Measurements from ENCODE around the gene TP53RK.

TP53RK gene

DNA sequence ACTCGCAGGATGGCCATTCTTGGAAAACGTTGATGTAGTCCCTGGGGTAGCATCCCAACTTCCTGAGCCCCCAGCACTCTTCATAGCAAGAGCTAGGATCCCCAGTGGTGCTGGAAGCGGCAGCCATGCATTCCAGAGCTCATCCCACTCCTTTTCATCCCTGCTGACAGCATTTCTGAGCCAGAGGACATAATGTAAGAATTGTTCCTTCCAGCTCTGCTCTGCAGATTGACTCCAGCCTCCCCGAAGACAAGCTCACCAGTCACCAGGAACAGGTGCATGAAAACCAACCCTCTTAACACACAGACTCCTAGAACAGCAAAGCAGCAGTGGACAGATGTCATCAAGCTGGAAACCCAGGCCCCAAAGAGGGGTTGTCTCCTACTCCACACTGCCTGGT lies 41.8 kb downstream of the TP53RK start:
- TF ChIP-seq, protein P1, sequence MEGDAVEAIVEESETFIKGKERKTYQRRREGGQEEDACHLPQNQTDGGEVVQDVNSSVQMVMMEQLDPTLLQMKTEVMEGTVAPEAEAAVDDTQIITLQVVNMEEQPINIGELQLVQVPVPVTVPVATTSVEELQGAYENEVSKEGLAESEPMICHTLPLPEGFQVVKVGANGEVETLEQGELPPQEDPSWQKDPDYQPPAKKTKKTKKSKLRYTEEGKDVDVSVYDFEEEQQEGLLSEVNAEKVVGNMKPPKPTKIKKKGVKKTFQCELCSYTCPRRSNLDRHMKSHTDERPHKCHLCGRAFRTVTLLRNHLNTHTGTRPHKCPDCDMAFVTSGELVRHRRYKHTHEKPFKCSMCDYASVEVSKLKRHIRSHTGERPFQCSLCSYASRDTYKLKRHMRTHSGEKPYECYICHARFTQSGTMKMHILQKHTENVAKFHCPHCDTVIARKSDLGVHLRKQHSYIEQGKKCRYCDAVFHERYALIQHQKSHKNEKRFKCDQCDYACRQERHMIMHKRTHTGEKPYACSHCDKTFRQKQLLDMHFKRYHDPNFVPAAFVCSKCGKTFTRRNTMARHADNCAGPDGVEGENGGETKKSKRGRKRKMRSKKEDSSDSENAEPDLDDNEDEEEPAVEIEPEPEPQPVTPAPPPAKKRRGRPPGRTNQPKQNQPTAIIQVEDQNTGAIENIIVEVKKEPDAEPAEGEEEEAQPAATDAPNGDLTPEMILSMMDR (IDR thresholded peaks at IDR 0.05; ENCODE audit: extremely low read depth, missing control alignments): no peak
- no peak for DNase-seq (ENCODE audit: low spot score)

DNA sequence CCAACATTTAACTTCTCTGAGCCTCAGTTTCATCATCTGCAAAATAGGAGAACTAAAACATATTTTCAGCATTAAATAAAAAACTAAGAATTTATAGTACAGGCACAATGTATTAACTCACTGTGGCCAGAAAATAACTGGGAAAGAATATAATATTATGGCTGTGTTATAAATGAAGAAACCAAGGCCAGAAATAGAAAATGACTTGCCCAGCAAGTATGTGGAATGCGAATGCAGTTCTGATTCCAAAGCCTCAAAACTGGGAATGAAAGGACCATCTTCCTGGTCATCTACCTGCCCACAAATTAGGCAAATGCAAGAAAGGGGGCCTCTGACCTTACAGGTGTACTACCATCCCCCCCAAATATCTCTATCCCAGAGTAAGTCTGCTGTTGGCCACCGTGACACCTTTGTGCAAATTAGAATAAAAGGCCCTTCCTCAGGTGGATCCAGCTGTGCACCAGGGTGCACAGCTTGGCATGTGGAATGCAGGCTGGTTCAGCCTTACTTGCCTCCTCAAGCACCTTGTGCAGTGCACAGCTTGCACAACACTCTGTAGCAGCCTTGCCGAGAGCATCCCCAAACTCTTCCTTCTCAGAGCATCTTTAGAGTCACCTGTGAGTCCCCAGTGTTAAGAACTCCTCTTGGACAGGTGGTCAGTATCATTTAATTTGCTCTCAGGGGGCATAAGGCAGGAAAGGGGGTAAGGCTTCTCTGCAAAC lies 42.4 kb downstream of the TP53RK start:
- TF ChIP-seq, protein P1 (IDR thresholded peaks at IDR 0.05; ENCODE audit: extremely low read depth, missing control alignments): no peak
- no peak for DNase-seq (ENCODE audit: low spot score)

DNA sequence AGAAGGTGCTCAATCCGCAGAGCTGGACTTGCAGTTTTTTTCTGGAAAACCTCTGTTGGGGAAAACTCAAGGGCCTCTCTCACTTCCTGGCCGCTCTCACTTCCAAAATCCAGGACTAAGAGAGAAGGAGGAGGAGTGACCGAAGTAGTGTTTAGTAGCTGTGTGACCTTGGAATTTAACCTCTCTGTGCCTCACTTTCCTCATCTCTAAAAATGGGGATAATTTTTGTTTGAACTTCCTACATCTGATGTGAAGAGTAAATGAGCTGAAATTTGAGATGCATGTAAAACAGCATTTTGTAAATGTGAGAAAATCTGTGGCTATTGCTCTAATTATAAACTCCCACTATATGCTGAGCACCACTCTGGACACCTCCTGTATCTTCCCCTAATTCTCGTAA lies 43.1 kb downstream of the TP53RK start:
- TF ChIP-seq, protein P1 (IDR thresholded peaks at IDR 0.05; ENCODE audit: extremely low read depth, missing control alignments): no peak
- DNase-seq (ENCODE audit: low spot score): no peak

DNA sequence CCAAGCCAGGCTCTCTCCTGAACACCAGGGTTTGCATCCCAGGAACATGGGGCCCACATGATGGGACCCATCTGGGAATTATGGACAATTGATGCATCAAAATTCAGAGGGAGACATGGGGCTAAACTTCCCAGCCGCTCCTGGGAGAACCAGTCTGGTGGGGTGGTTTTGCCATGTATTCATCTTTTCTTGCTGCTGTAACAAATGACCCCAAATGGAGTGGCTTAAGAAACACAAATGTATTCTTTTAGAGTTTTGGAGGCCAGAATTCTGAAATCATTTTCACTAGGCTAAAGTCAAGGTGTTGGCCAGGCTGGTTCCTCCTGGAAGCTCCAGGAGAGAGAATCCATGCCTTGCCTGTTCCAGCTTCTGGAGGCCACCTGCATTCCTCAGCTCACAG lies 44.5 kb downstream of the TP53RK start:
- DNase-seq (ENCODE audit: low spot score): no peak
- TF ChIP-seq, protein P1 (IDR thresholded peaks at IDR 0.05; ENCODE audit: extremely low read depth, missing control alignments): no peak

DNA sequence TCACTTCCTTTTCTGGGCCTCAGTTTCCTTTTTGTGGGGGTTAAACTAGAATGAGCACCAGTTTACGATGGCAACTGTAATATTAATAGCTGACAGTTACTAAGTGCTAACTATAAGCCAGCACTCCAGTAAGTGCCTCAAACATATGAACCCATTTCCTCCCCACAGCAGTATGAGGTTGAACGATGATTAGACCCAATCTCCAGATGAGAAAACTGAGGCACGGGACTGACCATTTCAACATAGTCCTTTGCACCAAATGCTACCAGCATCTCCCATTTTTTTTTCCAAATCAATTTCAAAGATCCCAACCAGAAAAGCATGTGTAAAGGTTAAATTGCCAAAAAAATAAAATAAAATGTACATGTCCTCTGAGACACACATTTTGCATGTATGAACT lies 45.1 kb downstream of the TP53RK start:
- TF ChIP-seq, protein P1 (IDR thresholded peaks at IDR 0.05; ENCODE audit: extremely low read depth, missing control alignments): no peak
- no peak for DNase-seq (ENCODE audit: low spot score)

DNA sequence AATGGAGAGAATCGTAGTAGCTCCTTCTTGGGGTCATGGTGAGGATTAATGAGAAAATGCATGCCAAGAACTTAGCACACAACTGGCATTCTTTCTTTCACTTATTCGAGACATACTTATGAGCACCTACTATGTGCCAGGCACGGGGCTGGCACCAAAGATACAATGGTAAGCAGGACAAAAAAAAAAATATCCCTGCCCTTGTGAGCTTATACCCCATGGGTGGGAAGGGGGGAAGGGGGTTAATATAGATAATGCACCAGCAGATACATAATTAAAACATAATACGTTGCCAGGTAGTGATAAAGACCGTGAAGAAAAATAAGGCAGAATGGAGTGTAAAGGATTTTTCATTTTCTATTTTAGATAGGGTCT lies 46.3 kb downstream of the TP53RK start:
- no peak for DNase-seq (ENCODE audit: low spot score)
- TF ChIP-seq, protein P1 (IDR thresholded peaks at IDR 0.05; ENCODE audit: extremely low read depth, missing control alignments): no peak

DNA sequence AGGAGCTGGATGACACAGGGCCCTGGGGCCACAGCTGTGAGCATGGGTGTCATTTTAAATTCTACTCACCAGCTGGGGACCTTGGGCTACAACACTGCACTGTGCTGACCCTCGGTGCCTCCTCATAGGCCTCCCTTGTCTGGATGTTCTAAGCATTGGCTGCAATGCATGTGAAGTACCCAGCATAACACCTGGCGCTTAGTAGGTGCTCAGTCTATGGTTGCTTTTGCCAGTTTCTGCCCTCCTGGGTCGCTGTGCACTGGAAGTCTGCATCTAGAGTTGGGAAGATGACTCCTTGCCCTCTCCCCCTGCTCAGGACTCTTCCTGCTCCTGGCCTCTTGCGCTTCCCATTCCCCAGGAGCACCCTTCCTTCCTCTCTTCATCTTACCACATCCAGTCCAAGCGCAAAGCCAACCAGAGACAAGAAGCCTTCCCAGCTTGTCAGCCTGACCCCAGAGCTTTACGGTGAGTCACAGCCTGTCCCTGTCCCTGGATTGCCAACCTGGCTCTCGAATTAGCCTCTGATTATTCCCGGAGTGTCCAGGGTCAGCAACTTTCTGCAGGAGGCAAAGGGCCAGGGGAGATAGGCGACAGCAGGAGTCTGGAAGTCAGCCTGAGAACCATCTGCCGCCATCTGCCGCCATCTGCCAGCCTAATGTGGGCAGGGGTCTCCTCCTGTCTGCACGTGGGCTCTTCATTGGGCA lies 46.8 kb downstream of the TP53RK start:
- TF ChIP-seq, protein P1 (IDR thresholded peaks at IDR 0.05; ENCODE audit: extremely low read depth, missing control alignments): no peak
- DNase-seq (ENCODE audit: low spot score): no peak
